DND-41 (cell line): ENCODE results near the gene GAN.

Experiments
- ATAC-seq: fragments of 200-7000 bp; cut with Tn5 transposase; 3 replicates; pipeline ENCODE4 v1.9.1; 2021; ENCODE audit warnings: low read depth; ENCODE audit not compliant: insufficient read depth
- DNase-seq: peaks from one replicate; pipeline ENCODE4 v3.0.0-alpha.2; 2020
- H2AFZ ChIP-seq: 2 replicates; pipeline ENCODE4 v1.6.0; 2012; ENCODE audit warnings: low read depth, low read length
- H3K27ac ChIP-seq: 2 replicates; pipeline ENCODE4 v1.5.1; 2012; ENCODE audit warnings: low read length, inconsistent platforms
- H3K27me3 ChIP-seq: fragments of 200-600 bp; sonication (generic); 2 replicates; pipeline ENCODE4 v1.6.0; 2012; ENCODE audit warnings: low read length, mild to moderate bottlenecking, inconsistent platforms; ENCODE audit not compliant: insufficient read depth, poor library complexity
- H3K36me3 ChIP-seq: 2 replicates; pipeline ENCODE4 v1.5.1; 2012; ENCODE audit warnings: low read length, inconsistent platforms; ENCODE audit not compliant: insufficient read depth
- H3K4me1 ChIP-seq: 2 replicates; pipeline ENCODE4 v1.5.1; 2012; ENCODE audit warnings: mild to moderate bottlenecking, low read length; ENCODE audit not compliant: insufficient read depth
- H3K4me2 ChIP-seq: 2 replicates; pipeline ENCODE4 v1.6.0; 2012; ENCODE audit warnings: mild to moderate bottlenecking, moderate library complexity, low read length, inconsistent platforms; ENCODE audit not compliant: insufficient read depth
- H3K4me3 ChIP-seq, 2 experiments: fragments of 200-600 bp in 1 of 2; shearing (Covaris generic) in 1 of 2; 2 replicates each; pipeline ENCODE4 v1.5.1; 2012 to 2016; ENCODE audit warnings: inconsistent platforms in 2 of 2, low read length in 2 of 2, mild to moderate bottlenecking in 2 of 2, low read depth in 1 of 2, moderate library complexity in 1 of 2
- H3K79me2 ChIP-seq: 2 replicates; pipeline ENCODE4 v1.6.0; 2012; ENCODE audit warnings: low read length, inconsistent platforms; ENCODE audit not compliant: insufficient read depth
- H3K9ac ChIP-seq: 2 replicates; pipeline ENCODE4 v1.6.0; 2012; ENCODE audit warnings: low read depth, mild to moderate bottlenecking, inconsistent platforms, low read length, moderate library complexity
- H3K9me3 ChIP-seq: 2 replicates; pipeline ENCODE4 v1.5.1; 2012; ENCODE audit warnings: low read length, moderate library complexity, mild to moderate bottlenecking, inconsistent platforms; ENCODE audit not compliant: insufficient read depth, severe bottlenecking
- H4K20me1 ChIP-seq: 2 replicates; pipeline ENCODE4 v1.6.0; 2012; ENCODE audit warnings: low read length; ENCODE audit not compliant: insufficient read depth
- CTCF ChIP-seq: IDR thresholded peaks from 2 replicates; pipeline ENCODE4 v1.5.1; 2012; ENCODE audit warnings: borderline replicate concordance, low read length, moderate library complexity, mild to moderate bottlenecking; ENCODE audit not compliant: poor library complexity, severe bottlenecking; ENCODE audit errors: extremely low read depth
- EZH2 ChIP-seq: IDR thresholded peaks from 3 replicates; pipeline ENCODE4 v1.6.1; 2012; ENCODE audit warnings: borderline replicate concordance, low read depth, mild to moderate bottlenecking, moderate library complexity, low read length, inconsistent platforms; ENCODE audit not compliant: severe bottlenecking

The GAN gene

DNA sequence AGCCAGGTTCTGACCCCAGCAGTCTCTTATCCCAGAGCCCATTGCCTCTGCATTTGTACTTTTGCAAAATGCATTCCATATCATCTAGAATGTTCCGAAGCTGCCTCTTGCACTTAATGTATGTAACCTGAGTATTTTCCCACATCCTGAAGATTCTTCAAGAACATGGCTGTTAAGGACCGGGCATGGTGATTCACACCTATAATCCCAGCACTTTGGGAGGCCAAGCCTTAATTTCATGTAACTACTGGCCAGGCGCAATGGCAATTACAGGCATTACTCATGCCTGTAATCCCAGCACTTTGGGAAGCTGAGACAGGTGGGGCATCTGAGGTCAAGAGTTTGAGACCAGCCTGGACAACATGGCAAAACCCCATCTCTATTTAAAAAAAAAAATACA, 31.7 kb upstream of the GAN start:
- Histone ChIP-seq H3K9me3 (no peaks in the 10 kb centered on the region), H3K4me1 (no peaks in the 10 kb centered on the region), H3K9ac (no peak overlapping the region), H3K36me3 (no peaks in the 10 kb centered on the region), H4K20me1 (no peaks in the 10 kb centered on the region), H3K79me2 (no peaks in the 10 kb centered on the region), H3K4me3 (no peak overlapping the region), H3K27ac (no peak overlapping the region), H3K27me3 (peaks cover 3% of the 10 kb centered on the region), H3K4me2 (no peak overlapping the region), H2AFZ (no peak overlapping the region)
- no peak for DNase-seq
- ATAC-seq, result no peak
- TF ChIP-seq EZH2, result no peak
- no peak for TF ChIP-seq CTCF

GRCh38 chr16:81284995-81285600, 29.7 kb upstream of the GAN start:
- Histone ChIP-seq H3K4me3 (no peak overlapping the region), H3K79me2 (no peaks in the 10 kb centered on the region), H3K9ac (no peak overlapping the region), H3K36me3 (no peaks in the 10 kb centered on the region), H3K4me2 (no peak overlapping the region), H3K27me3 (peaks cover 3% of the 10 kb centered on the region), H4K20me1 (no peaks in the 10 kb centered on the region), H3K27ac (no peak overlapping the region), H3K4me1 (no peaks in the 10 kb centered on the region), H2AFZ (no peak overlapping the region), H3K9me3 (no peaks in the 10 kb centered on the region)
- TF ChIP-seq CTCF (no peak), EZH2 (no peak)
- DNase-seq, result no peak
- no peak for ATAC-seq

DNA sequence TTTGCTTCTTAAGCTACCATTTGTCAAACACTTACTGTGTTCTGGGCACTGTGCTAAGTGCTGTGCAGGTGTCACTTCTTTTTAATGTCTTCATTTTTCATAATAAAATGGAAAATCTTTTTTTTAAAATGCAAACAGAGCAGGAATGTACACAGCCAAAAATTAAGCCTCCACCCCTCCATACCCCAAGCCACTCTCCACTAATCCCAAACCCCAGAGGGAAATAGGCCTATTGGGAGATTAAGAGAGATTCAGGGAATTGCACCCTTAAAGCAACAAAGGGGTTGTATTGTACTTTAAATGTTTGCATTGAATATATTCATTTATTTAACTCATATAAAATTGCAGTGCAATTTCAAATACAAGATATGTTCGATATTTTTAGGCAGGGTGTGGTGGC, 28.6 kb upstream of the GAN start:
- Histone ChIP-seq H3K27me3 (peaks cover 3% of the 10 kb centered on the region), H4K20me1 (no peaks in the 10 kb centered on the region), H3K79me2 (no peaks in the 10 kb centered on the region), H3K4me3 (no peak overlapping the region), H2AFZ (no peak overlapping the region), H3K4me2 (no peak overlapping the region), H3K9me3 (no peaks in the 10 kb centered on the region), H3K4me1 (no peaks in the 10 kb centered on the region), H3K36me3 (no peaks in the 10 kb centered on the region), H3K9ac (no peak overlapping the region), H3K27ac (no peak overlapping the region)
- DNase-seq, result no peak
- no peak for ATAC-seq
- TF ChIP-seq EZH2 (no peak), CTCF (no peak)

- TF ChIP-seq CTCF (no peak), EZH2 (no peak)
- ATAC-seq, result no peak
- Histone ChIP-seq H3K9ac (no peak overlapping the region), H3K4me3 (no peak overlapping the region), H2AFZ (no peak overlapping the region), H3K27ac (no peak overlapping the region), H3K4me1 (no peaks in the 10 kb centered on the region), H3K36me3 (no peaks in the 10 kb centered on the region), H3K9me3 (no peaks in the 10 kb centered on the region), H4K20me1 (no peaks in the 10 kb centered on the region), H3K27me3 (peaks cover 3% of the 10 kb centered on the region), H3K4me2 (no peak overlapping the region), H3K79me2 (no peaks in the 10 kb centered on the region)
- DNase-seq, result no peak
Observed at GRCh38 chr16:81291117-81291516, 23.6 kb upstream of the GAN start.
